ENCODE data around the gene CISTR.

CISTR gene

DNA sequence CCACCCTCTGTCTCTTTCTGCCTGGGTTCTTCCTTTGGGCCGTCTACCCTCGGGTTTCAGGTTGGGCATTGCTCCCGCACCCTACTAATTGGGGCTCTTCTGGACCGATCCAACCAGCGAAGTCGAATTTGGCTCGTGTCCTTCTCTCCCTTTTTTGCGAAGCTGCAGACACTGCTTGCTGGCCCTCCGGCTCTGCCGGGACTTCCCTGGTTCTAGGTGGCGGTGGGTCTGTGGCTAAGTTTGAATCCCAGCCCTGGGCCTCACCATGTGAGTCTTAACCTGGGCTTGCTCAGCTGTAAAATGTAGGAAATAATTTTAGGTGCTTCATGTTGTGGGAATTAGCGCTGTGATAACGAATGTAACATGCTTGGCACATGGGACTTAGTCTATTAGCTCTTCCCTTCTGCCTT is 418 bp upstream of the CISTR start:
- H4K20me1 ChIP-seq (ENCODE audit: control insufficient read depth, insufficient read depth, low read depth, low read length): no peaks in the 10 kb centered on the region
- peaks cover 9% of the 10 kb centered on the region; the same call in 1 of the 2 replicates for H3K36me3 ChIP-seq (ENCODE audit: control insufficient read depth, low read length)
- H3F3A ChIP-seq (ENCODE audit: control insufficient read depth, insufficient read depth): peaks cover 50% of the 10 kb centered on the region
- H3K4me2 ChIP-seq (ENCODE audit: low read length): peak overlapping the region; percentile 87
- H3K4me1 ChIP-seq (ENCODE audit: control insufficient read depth, low read length): peaks cover 93% of the 10 kb centered on the region
- H3K79me2 ChIP-seq (ENCODE audit: control insufficient read depth, low read length): peaks cover 40% of the 10 kb centered on the region
- peak overlapping the region; percentile 85 for H3K4me3 ChIP-seq (ENCODE audit: low read length)
- peak overlapping the region; percentile 96 for H3K27ac ChIP-seq (ENCODE audit: low read depth, low read length)
- no peaks in the 10 kb centered on the region for H3K9me3 ChIP-seq (ENCODE audit: control insufficient read depth, insufficient read depth, low read length)
- no peak for TF ChIP-seq EZH2phosphoT487 (IDR thresholded peaks at IDR 0.05; ENCODE audit: borderline replicate concordance, low read length)
- TF ChIP-seq CTCF (IDR thresholded peaks at IDR 0.05; ENCODE audit: low read depth, low read length, poor library complexity, severe bottlenecking): no peak
- H3K27me3 ChIP-seq (ENCODE audit: control insufficient read depth, low read length): no peaks in the 10 kb centered on the region
- H3K9me2 ChIP-seq (replicated peaks; ENCODE audit: control insufficient read depth, low read length): no peaks in the 10 kb centered on the region

DNA sequence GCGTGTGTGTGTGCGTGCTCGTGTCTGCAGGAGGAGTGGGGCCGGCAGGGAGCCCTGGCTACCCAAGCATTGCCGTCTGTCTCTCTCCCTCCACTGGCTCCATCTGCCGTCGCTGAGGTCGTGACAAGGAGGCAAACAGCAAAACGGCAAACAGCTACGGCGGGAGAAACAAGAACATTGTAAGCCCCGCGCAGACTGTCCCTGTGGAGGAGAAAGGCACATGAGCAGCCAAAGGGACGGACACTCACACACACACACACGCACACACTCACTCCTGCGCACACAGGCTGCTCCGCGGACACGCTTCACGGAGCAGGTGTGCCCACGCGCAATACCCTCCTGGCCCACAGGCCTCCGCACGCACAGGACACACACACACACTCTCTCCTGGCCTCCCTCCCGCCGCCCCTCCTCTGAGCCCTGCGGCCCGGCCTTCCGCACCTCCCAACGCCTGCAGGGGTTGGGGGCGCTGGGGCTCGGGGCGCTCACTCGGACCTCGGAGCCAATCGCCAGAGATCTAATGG is 905 bp downstream of the CISTR start:
- peak overlapping the region; percentile 85 for H3K4me3 ChIP-seq (ENCODE audit: low read length)
- H4K20me1 ChIP-seq (ENCODE audit: control insufficient read depth, insufficient read depth, low read depth, low read length): no peaks in the 10 kb centered on the region
- H3K36me3 ChIP-seq (ENCODE audit: control insufficient read depth, low read length): peaks cover 9% of the 10 kb centered on the region; the same call in 1 of the 2 replicates
- TF ChIP-seq CTCF (IDR thresholded peaks at IDR 0.05; ENCODE audit: low read depth, low read length, poor library complexity, severe bottlenecking) (no peak), EZH2phosphoT487 (IDR thresholded peaks at IDR 0.05; ENCODE audit: borderline replicate concordance, low read length) (no peak)
- H3K9me2 ChIP-seq (replicated peaks; ENCODE audit: control insufficient read depth, low read length): no peaks in the 10 kb centered on the region
- H3K27me3 ChIP-seq (ENCODE audit: control insufficient read depth, low read length): no peaks in the 10 kb centered on the region
- H3F3A ChIP-seq (ENCODE audit: control insufficient read depth, insufficient read depth): peaks cover 42% of the 10 kb centered on the region
- peak overlapping the region; percentile 96 for H3K27ac ChIP-seq (ENCODE audit: low read depth, low read length)
- peak overlapping the region; percentile 87 for H3K4me2 ChIP-seq (ENCODE audit: low read length)
- peaks cover 89% of the 10 kb centered on the region for H3K4me1 ChIP-seq (ENCODE audit: control insufficient read depth, low read length)
- peaks cover 27% of the 10 kb centered on the region for H3K79me2 ChIP-seq (ENCODE audit: control insufficient read depth, low read length)
- no peaks in the 10 kb centered on the region for H3K9me3 ChIP-seq (ENCODE audit: control insufficient read depth, insufficient read depth, low read length)

- TF ChIP-seq CTCF (IDR thresholded peaks at IDR 0.05; ENCODE audit: low read depth, low read length, poor library complexity, severe bottlenecking) (no peak), EZH2phosphoT487 (IDR thresholded peaks at IDR 0.05; ENCODE audit: borderline replicate concordance, low read length) (no peak)
- Histone ChIP-seq H3F3A (ENCODE audit: control insufficient read depth, insufficient read depth) (peaks cover 39% of the 10 kb centered on the region), H3K79me2 (ENCODE audit: control insufficient read depth, low read length) (peaks cover 20% of the 10 kb centered on the region), H3K9me2 (replicated peaks; ENCODE audit: control insufficient read depth, low read length) (no peaks in the 10 kb centered on the region), H3K27me3 (ENCODE audit: control insufficient read depth, low read length) (peaks cover 5% of the 10 kb centered on the region), H3K4me2 (ENCODE audit: low read length) (peak overlapping the region; percentile 87), H4K20me1 (ENCODE audit: control insufficient read depth, insufficient read depth, low read depth, low read length) (no peaks in the 10 kb centered on the region), H3K4me3 (ENCODE audit: low read length) (peak overlapping the region; percentile 85), H3K4me1 (ENCODE audit: control insufficient read depth, low read length) (peaks cover 84% of the 10 kb centered on the region), H3K9me3 (ENCODE audit: control insufficient read depth, insufficient read depth, low read length) (no peaks in the 10 kb centered on the region), H3K36me3 (ENCODE audit: control insufficient read depth, low read length) (peaks cover 9% of the 10 kb centered on the region; the same call in 1 of the 2 replicates), H3K27ac (ENCODE audit: low read depth, low read length) (peak overlapping the region; percentile 96)
Measured at GRCh38 chr12:53749986-53750811, 1.6 kb downstream of the CISTR start.

All from DOHH2 (cell line).